Fibroblast of pulmonary artery (primary cell): ENCODE measurements around the gene GMIP.
"Not testable (repeated sequence)": the region's sequence is repeated elsewhere in the genome, so short reads cannot be mapped to it uniquely, and the experiment has no call there.

Source experiments
- DNase-seq: peaks from one replicate; pipeline ENCODE4 v3.0.0-alpha.2; 2010; ENCODE audit warnings: low read depth
- H3K4me3 ChIP-seq: replicated peaks from 2 replicates; pipeline ENCODE4 v1.5.1; 2011; ENCODE audit warnings: low read depth, mild to moderate bottlenecking, control low read depth, low read length, moderate library complexity
- CTCF ChIP-seq: IDR thresholded peaks from 2 replicates; pipeline ENCODE4 v1.5.1; 2011; ENCODE audit warnings: mild to moderate bottlenecking, control low read depth, low read length, inconsistent platforms; ENCODE audit errors: missing control alignments

GMIP gene

GRCh38 chr19:19677579-19677978 lies 34.1 kb upstream of the GMIP start:
- TF ChIP-seq CTCF = no peak
- no peak for DNase-seq
- no peak overlapping the region for H3K4me3 ChIP-seq

GRCh38 chr19:19674315-19674714 lies 30.9 kb upstream of the GMIP start:
- H3K4me3 ChIP-seq = no peak overlapping the region
- TF ChIP-seq CTCF = no peak
- DNase-seq = no peak

GRCh38 chr19:19672816-19673215 lies 29.4 kb upstream of the GMIP start:
- H3K4me3 ChIP-seq = no peak overlapping the region
- no peak for TF ChIP-seq CTCF
- no peak for DNase-seq

- no peak for DNase-seq
- no peak for TF ChIP-seq CTCF
- H3K4me3 ChIP-seq = peak overlapping the region; percentile 88
Measured at GRCh38 chr19:19670070-19670551, 26.7 kb upstream of the GMIP start.

- peak; percentile 90 for DNase-seq
- H3K4me3 ChIP-seq = peak within 1 kb of the TSS; percentile 88
- TF ChIP-seq CTCF = no peak
Measured at GRCh38 chr19:19668230-19669012, 25.0 kb upstream of the GMIP start, which contains the start of gene ZNF101. Gene ZNF101 (plus strand): TSS chr19:19668839. CDS start chr19:19668964, 125 bp downstream.

GRCh38 chr19:19665420-19665948 lies 22.0 kb upstream of the GMIP start:
- H3K4me3 ChIP-seq, DNase-seq: not testable (repeated sequence)

- DNase-seq = peak; percentile 98
- TF ChIP-seq CTCF = no peak
- peak within 1 kb of the TSS; percentile 84 for H3K4me3 ChIP-seq
Measured at GRCh38 chr19:19663256-19664120, 20.0 kb upstream of the GMIP start, which contains the start of gene ATP13A1. Gene ATP13A1 (minus strand): TSS chr19:19663676. CDS start chr19:19663666, 10 bp downstream.
